ENCODE data around the gene ASCL4.

DNA sequence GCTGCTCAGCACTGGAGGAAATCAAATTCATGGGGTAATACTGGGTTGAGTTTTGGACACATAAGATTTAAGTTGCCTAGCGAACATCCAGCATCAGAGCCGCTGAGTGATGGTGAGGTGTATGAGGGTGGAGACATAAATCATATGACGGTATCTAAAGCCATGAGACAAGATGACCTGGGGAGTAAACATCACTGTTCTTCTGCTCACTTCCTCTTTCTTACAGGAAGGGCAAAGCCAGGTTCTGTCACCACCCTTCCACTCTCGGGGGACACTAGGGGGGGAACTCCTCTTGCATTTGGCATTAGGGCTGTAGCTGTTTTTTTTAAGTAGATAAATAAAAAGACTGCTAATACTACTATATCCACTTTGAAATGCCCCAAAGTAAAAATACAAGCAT, 37.6 kb upstream of the ASCL4 start:
- TF ChIP-seq, protein P1, sequence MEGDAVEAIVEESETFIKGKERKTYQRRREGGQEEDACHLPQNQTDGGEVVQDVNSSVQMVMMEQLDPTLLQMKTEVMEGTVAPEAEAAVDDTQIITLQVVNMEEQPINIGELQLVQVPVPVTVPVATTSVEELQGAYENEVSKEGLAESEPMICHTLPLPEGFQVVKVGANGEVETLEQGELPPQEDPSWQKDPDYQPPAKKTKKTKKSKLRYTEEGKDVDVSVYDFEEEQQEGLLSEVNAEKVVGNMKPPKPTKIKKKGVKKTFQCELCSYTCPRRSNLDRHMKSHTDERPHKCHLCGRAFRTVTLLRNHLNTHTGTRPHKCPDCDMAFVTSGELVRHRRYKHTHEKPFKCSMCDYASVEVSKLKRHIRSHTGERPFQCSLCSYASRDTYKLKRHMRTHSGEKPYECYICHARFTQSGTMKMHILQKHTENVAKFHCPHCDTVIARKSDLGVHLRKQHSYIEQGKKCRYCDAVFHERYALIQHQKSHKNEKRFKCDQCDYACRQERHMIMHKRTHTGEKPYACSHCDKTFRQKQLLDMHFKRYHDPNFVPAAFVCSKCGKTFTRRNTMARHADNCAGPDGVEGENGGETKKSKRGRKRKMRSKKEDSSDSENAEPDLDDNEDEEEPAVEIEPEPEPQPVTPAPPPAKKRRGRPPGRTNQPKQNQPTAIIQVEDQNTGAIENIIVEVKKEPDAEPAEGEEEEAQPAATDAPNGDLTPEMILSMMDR (IDR thresholded peaks at IDR 0.05), result no peak
- TF ChIP-seq POLR2AphosphoS5 (IDR thresholded peaks at IDR 0.05), result no peak
